GM12878 (cell line): Measurements from ENCODE around the gene HOXD3. TPM values are rescaled to one million over a fixed set of nuclear protein-coding genes. Genes with fewer than 3 reads are reported as not detected.

Source experiments
- ATAC-seq: fragments of 200-7000 bp; cut with Tn5 transposase; 3 replicates; pipeline ENCODE4 v1.9.1; 2020; ENCODE audit warnings: mild to moderate bottlenecking, moderate library complexity
- BruUV-seq: library from RNA; stranded (reverse); fragments of 400-500 nt; replicated peaks from 2 replicates; lab custom pipeline; 2021; lab: Mats Ljungman, UMichigan
- CTCF ChIA-PET: fragments of 300-600 bp; sonication (Branson Sonifier 250); formaldehyde crosslinking; extraction: SDS; loops from one replicate; lab custom pipeline; 2021; ENCODE audit warnings: inconsistent platforms; lab: Yijun Ruan, JAX
- POLR2A ChIA-PET: fragments of 350-600 bp; formaldehyde crosslinking; extraction: SDS; loops from one replicate; lab custom pipeline; 2021; ENCODE audit warnings: inconsistent platforms; lab: Charles Lee
- RAD21 ChIA-PET: fragments of 300-600 bp; sonication (Branson Sonifier 250); formaldehyde crosslinking; loops from one replicate; lab custom pipeline; 2023; ENCODE audit warnings: antibody characterized with exemption; ENCODE audit not compliant: unreplicated experiment; lab: Charles Lee
- SMC1A ChIA-PET: fragments of 300-600 bp; sonication (Branson Sonifier 250); formaldehyde crosslinking; loops from one replicate; lab custom pipeline; 2023; ENCODE audit not compliant: unreplicated experiment, uncharacterized antibody; lab: Charles Lee
- DNase-seq: peaks from one replicate; pipeline ENCODE4 v3.0.0-alpha.2; 2011; ENCODE audit warnings: low read depth, low spot score
- FAIRE-seq: peaks from 3 replicates; lab custom pipeline; 2011; peaks lifted over from hg19 to GRCh38; lab: Jason Lieb, UNC
- H2AFZ ChIP-seq: 2 replicates; pipeline ENCODE4 v1.6.0; 2011; ENCODE audit warnings: low read depth, low read length, control low read depth; ENCODE audit not compliant: control insufficient read depth
- H3K27ac ChIP-seq: 2 replicates; pipeline ENCODE4 v1.5.1; 2011; ENCODE audit warnings: control low read depth; ENCODE audit not compliant: control insufficient read depth, insufficient read depth
- H3K27me3 ChIP-seq, 2 experiments: replicated peaks in 1 of 2; 2 replicates each; pipeline versions ENCODE4 v1.6.0 to v1.6.1; 2011; ENCODE audit warnings: low read length in 1 of 2; ENCODE audit not compliant: control insufficient read depth in 2 of 2, insufficient read depth in 2 of 2
- H3K36me3 ChIP-seq, 2 experiments: 2 replicates each; pipeline ENCODE4 v1.5.1; 2011; ENCODE audit warnings: low read length in 1 of 2; ENCODE audit not compliant: control insufficient read depth in 2 of 2, insufficient read depth in 2 of 2
- H3K4me1 ChIP-seq: 2 replicates; pipeline ENCODE4 v1.6.1; 2011; ENCODE audit warnings: mild to moderate bottlenecking, low read length, moderate library complexity, mixed read lengths; ENCODE audit not compliant: control insufficient read depth, insufficient read depth
- H3K4me2 ChIP-seq: 2 replicates; pipeline ENCODE4 v1.6.0; 2011; ENCODE audit warnings: control low read depth; ENCODE audit not compliant: control insufficient read depth, insufficient read depth
- H3K4me3 ChIP-seq: fragments of 200-600 bp; sonication (generic); 2 replicates; pipeline ENCODE4 v1.5.1; 2016
- H3K79me2 ChIP-seq: 2 replicates; pipeline ENCODE4 v1.6.0; 2011; ENCODE audit warnings: low read length; ENCODE audit not compliant: control insufficient read depth, insufficient read depth
- H3K9ac ChIP-seq: 2 replicates; pipeline ENCODE4 v1.8.0; 2011; ENCODE audit warnings: low read length, control low read depth, mixed read lengths; ENCODE audit not compliant: control insufficient read depth, insufficient read depth
- H3K9me3 ChIP-seq: replicated peaks from 3 replicates; pipeline ENCODE4 v1.5.1; 2011; ENCODE audit warnings: mild to moderate bottlenecking, low read length; ENCODE audit not compliant: control insufficient read depth, insufficient read depth
- H4K20me1 ChIP-seq: 2 replicates; pipeline ENCODE4 v1.6.0; 2011; ENCODE audit not compliant: control insufficient read depth, insufficient read depth
- BACH1 ChIP-seq: fragments of 450-650 bp; IDR thresholded peaks from 2 replicates; pipeline ENCODE4 v1.6.1; 2017; ENCODE audit warnings: mild to moderate bottlenecking, borderline replicate concordance
- E4F1 ChIP-seq: fragments of 450-650 bp; IDR thresholded peaks from 2 replicates; pipeline ENCODE4 v1.6.1; 2018; ENCODE audit warnings: borderline replicate concordance, mild to moderate bottlenecking; ENCODE audit not compliant: partially characterized antibody
- IRF5 ChIP-seq: fragments of 450-650 bp; IDR thresholded peaks from 2 replicates; pipeline ENCODE4 v1.6.1; 2017; ENCODE audit warnings: borderline replicate concordance
- NFXL1 ChIP-seq: fragments of 450-650 bp; IDR thresholded peaks from 2 replicates; pipeline ENCODE4 v1.6.1; 2017; ENCODE audit warnings: antibody characterized with exemption, mild to moderate bottlenecking, borderline replicate concordance
- NR2F1 ChIP-seq: fragments of 450-650 bp; conservative IDR thresholded peaks from 2 replicates; pipeline ENCODE4 v1.6.1; 2017; ENCODE audit warnings: mild to moderate bottlenecking
- RB1 ChIP-seq: fragments of 450-650 bp; formaldehyde crosslinking; IDR thresholded peaks from 2 replicates; pipeline ENCODE4 v1.6.1; 2017; ENCODE audit warnings: mild to moderate bottlenecking, borderline replicate concordance
- RBBP5 ChIP-seq: fragments of 200-600 bp; sonication (generic); conservative IDR thresholded peaks from 2 replicates; pipeline ENCODE4 v1.6.1; 2016
- SKIL ChIP-seq: fragments of 450-650 bp; IDR thresholded peaks from 2 replicates; pipeline ENCODE4 v1.6.1; 2017; ENCODE audit warnings: mild to moderate bottlenecking, low read depth, inconsistent platforms; ENCODE audit not compliant: poor library complexity, severe bottlenecking
- SUZ12 ChIP-seq: fragments of 200-600 bp; sonication (generic); IDR thresholded peaks from one replicate; pipeline ENCODE4 v1.6.1; 2018; ENCODE audit warnings: antibody characterized with exemption, mild to moderate bottlenecking; ENCODE audit not compliant: unreplicated experiment
- TARDBP ChIP-seq: IDR thresholded peaks from 2 replicates; pipeline ENCODE4 v1.6.1; 2016; ENCODE audit warnings: borderline replicate concordance
- ZBTB40 ChIP-seq: fragments of 450-650 bp; IDR thresholded peaks from 2 replicates; pipeline ENCODE4 v1.6.1; 2016; ENCODE audit warnings: mild to moderate bottlenecking, moderate library complexity, borderline replicate concordance
- WGBS: methylation state at CpG from one replicate; pipeline ENCODE4 v1.1.6; 2016; ENCODE audit warnings: low lambda C conversion rate; ENCODE audit not compliant: insufficient replicate concordance, insufficient coverage; ENCODE audit errors: missing lambda C conversion rate; 5-methylcytosine and 5-hydroxymethylcytosine counted together
- in situ Hi-C: fragments of 300-500 bp; cut with MboI; formaldehyde crosslinking; loops from 9 replicates; pipeline ENCODE4 v1.14.3; 2018; ENCODE audit warnings: mixed read lengths
- intact Hi-C: fragments of 100-400 bp; cut with micrococcal nuclease; formaldehyde crosslinking; loops from one replicate; pipeline ENCODE4 v1.14.2; 2022; ENCODE audit not compliant: unreplicated experiment
- polyA plus RNA-seq, 11 experiments: library from polyadenylated mRNA; depleted of rRNA in 4 of 11; unstranded in 6 of 11; stranded (reverse) in 5 of 11; fragments of >200 nt; fragmentation: Nextera tagmentation in 4 of 11; fragmentation: Illumina TruSeq in 1 of 11; extraction: Ambion mirVana in 4 of 11; extraction: Trizol in 1 of 11; gene quantifications; 1 replicate in 1 of 11; 2 replicates in 10 of 11; pipeline versions ENCODE4 v1.2.1 to v1.2.3, GENCODE V29; 2011 to 2016; ENCODE audit warnings: inconsistent platforms in 2 of 11, missing spikeins in 2 of 11, low read depth in 1 of 11
- total RNA-seq, 4 experiments: library from RNA; depleted of rRNA in 3 of 4; stranded (reverse); fragments of >200 nt in 3 of 4; fragmentation: Illumina TruSeq in 1 of 4; extraction: Trizol in 1 of 4; gene quantifications; 2 replicates each; pipeline versions ENCODE4 v1.2.1 to v1.2.3, GENCODE V29; 2013 to 2021
- TF ChIP-seq, protein P1 (sequence below): IDR thresholded peaks from 2 replicates; pipeline ENCODE4 v1.6.1; 2011; ENCODE audit warnings: low read depth, mild to moderate bottlenecking, low read length, moderate library complexity, borderline replicate concordance; ENCODE audit errors: extremely low read depth

Gene HOXD3
- total and polyA plus RNA-seq, 10 of the 15 experiments (the other 5 are each of a cell fraction or from before 2014, with no cell fraction given), result not detected

DNA sequence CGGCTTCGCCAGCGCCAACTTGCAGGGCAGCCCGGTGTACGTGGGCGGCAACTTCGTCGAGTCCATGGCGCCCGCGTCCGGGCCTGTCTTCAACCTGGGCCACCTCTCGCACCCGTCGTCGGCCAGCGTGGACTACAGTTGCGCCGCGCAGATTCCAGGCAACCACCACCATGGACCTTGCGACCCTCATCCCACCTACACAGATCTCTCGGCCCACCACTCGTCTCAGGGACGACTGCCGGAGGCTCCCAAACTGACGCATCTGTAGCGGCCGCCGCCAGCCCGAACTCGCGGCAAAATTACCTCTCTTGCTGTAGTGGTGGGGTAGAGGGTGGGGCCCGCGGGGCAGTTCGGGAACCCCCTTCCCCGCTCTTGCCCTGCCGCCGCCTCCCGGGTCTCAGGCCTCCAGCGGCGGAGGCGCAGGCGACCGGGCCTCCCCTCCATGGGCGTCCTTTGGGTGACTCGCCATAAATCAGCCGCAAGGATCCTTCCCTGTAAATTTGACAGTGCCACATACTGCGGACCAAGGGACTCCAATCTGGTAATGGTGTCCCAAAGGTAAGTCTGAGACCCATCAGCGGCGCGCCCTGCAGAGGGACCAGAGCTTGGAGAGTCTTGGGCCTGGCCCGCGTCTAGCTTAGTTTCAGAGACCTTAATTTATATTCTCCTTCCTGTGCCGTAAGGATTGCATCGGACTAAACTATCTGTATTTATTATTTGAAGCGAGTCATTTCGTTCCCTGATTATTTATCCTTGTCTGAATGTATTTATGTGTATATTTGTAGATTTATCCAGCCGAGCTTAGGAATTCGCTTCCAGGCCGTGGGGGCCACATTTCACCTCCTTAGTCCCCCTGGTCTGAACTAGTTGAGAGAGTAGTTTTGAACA lies 15.1 kb downstream of the HOXD3 start:
- ATAC-seq, result no peak
- Histone ChIP-seq H3K4me3 (no peak overlapping the region), H3K9ac (no peak overlapping the region), H2AFZ (no peak overlapping the region), H3K27ac (no peak overlapping the region), H3K36me3 (no peaks in the 10 kb centered on the region; a peak in 1 of 4 replicates), H3K4me1 (no peaks in the 10 kb centered on the region), H4K20me1 (no peaks in the 10 kb centered on the region), H3K9me3 (no peaks in the 10 kb centered on the region; the same call in 2 of the 3 replicates), H3K4me2 (no peak overlapping the region), H3K79me2 (no peaks in the 10 kb centered on the region), H3K27me3 (peaks cover 5 to 26% of the 10 kb centered on the region in 2 experiments)
- SMC1A ChIA-PET, result no interaction called here
- no TSS peak for BruUV-seq
- no peak for DNase-seq
- in situ Hi-C loops (no loop called here), intact Hi-C loops (no loop called here)
- CTCF ChIA-PET, result no interaction called here
- 57% methylated on average over 56 of the region's 60 CpGs for WGBS
- POLR2A ChIA-PET, result no interaction called here
- FAIRE-seq, result no peak
- RAD21 ChIA-PET, result no interaction called here
- TF ChIP-seq ZBTB40 (no peak), NFXL1 (no peak), E4F1 (no peak), NR2F1 (no peak), SKIL (no peak), TARDBP (no peak), BACH1 (no peak), RB1 (no peak), IRF5 (no peak), SUZ12 (no peak), RBBP5 (no peak)
- TF ChIP-seq, protein P1, sequence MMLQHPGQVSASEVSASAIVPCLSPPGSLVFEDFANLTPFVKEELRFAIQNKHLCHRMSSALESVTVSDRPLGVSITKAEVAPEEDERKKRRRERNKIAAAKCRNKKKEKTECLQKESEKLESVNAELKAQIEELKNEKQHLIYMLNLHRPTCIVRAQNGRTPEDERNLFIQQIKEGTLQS, result no peak
